B cell (primary cell): ENCODE results near the gene CCDC182. TPM values are rescaled to one million over a fixed set of nuclear protein-coding genes. Genes with fewer than 3 reads are reported as not detected.

Source experiments
- ATAC-seq: fragments of 200-7000 bp; cut with Tn5 transposase; one replicate; pipeline ENCODE4 v1.10.0; 2021; ENCODE audit warnings: low read depth, mild to moderate bottlenecking, moderate number of reproducible peaks, moderate library complexity
- CTCF ChIA-PET: fragments of 350-600 bp; sonication (Branson Sonifier 250); formaldehyde crosslinking; loops from one replicate; lab custom pipeline; 2021; ENCODE audit warnings: antibody characterized with exemption, inconsistent platforms; lab: Charles Lee
- POLR2A ChIA-PET: fragments of 350-600 bp; sonication (Branson Sonifier 250); formaldehyde crosslinking; loops from one replicate; lab custom pipeline; 2021; ENCODE audit warnings: antibody characterized with exemption; lab: Charles Lee
- DNase-seq: peaks from one replicate; pipeline ENCODE4 v3.0.0; 2013
- H2AFZ ChIP-seq: 2 replicates; pipeline ENCODE4 v1.6.1; 2012; ENCODE audit warnings: mild to moderate bottlenecking, low read depth, low read length; ENCODE audit not compliant: insufficient read depth, poor library complexity, severe bottlenecking
- H3K27ac ChIP-seq, 2 donors: 1 replicate in 1 of 2; 2 replicates in 1 of 2; pipeline ENCODE4 v1.5.1; 2012 to 2013; ENCODE audit warnings: low read length in 2 of 2, mild to moderate bottlenecking in 2 of 2, moderate library complexity in 1 of 2
- H3K27me3 ChIP-seq, 4 experiments: fragments of 200-600 bp in 1 of 4; sonication (generic) in 1 of 4; replicated peaks in 1 of 4; 1 replicate in 2 of 4; 2 replicates in 2 of 4; pipeline versions ENCODE4 v1.6.1 to v1.7.0; 2013 to 2016; ENCODE audit warnings: low read length in 3 of 4, mild to moderate bottlenecking in 2 of 4, mixed read lengths in 1 of 4, moderate library complexity in 1 of 4; ENCODE audit not compliant: insufficient read depth in 4 of 4, control insufficient read depth in 3 of 4; ENCODE audit errors: control extremely low read depth in 1 of 4
- H3K36me3 ChIP-seq, 2 experiments: replicated peaks in 1 of 2; 1 replicate in 1 of 2; 2 replicates in 1 of 2; pipeline versions ENCODE4 v1.6.1 to v1.7.1; 2013; ENCODE audit warnings: low read length in 1 of 2; ENCODE audit not compliant: insufficient read depth in 2 of 2, control insufficient read depth in 1 of 2; ENCODE audit errors: control extremely low read depth in 1 of 2, extremely low read depth in 1 of 2
- H3K4me1 ChIP-seq, 2 donors: fragments of 200-600 bp in 1 of 2; sonication (generic) in 1 of 2; 1 replicate in 1 of 2; 2 replicates in 1 of 2; pipeline versions ENCODE4 v1.5.1 to v1.6.1; 2013 to 2017; ENCODE audit warnings: low read length in 2 of 2; ENCODE audit not compliant: control insufficient read depth in 2 of 2, insufficient read depth in 2 of 2
- H3K4me2 ChIP-seq: replicated peaks from 2 replicates; pipeline ENCODE3; 2012; ENCODE audit warnings: mild to moderate bottlenecking, low read depth, low read length; ENCODE audit not compliant: poor library complexity, severe bottlenecking
- H3K4me3 ChIP-seq, 5 experiments: fragments of 200-600 bp in 1 of 5; sonication (generic) in 1 of 5; 1 replicate in 3 of 5; 2 replicates in 2 of 5; pipeline versions ENCODE4 v1.5.1 to v1.7.0; 2011 to 2016; ENCODE audit warnings: low read length in 4 of 5, mild to moderate bottlenecking in 4 of 5, low read depth in 2 of 5, control low read depth in 1 of 5, moderate library complexity in 1 of 5; ENCODE audit not compliant: insufficient read depth in 1 of 5; ENCODE audit errors: control extremely low read depth in 1 of 5, extremely low read depth in 1 of 5
- H3K79me2 ChIP-seq: fragments of 200-600 bp; sonication (generic); one replicate; pipeline ENCODE4 v1.6.0; 2016; ENCODE audit warnings: low read length; ENCODE audit not compliant: control insufficient read depth, insufficient read depth
- H3K9ac ChIP-seq: fragments of 200-600 bp; sonication (generic); 2 replicates; pipeline ENCODE4 v1.6.1; 2017; ENCODE audit warnings: mild to moderate bottlenecking, low read length, moderate library complexity
- H3K9me3 ChIP-seq, 3 donors: one replicate each; pipeline versions ENCODE4 v1.6.1 to v1.7.1; 2013; ENCODE audit warnings: low read length in 2 of 3; ENCODE audit not compliant: control insufficient read depth in 2 of 3, insufficient read depth in 1 of 3; ENCODE audit errors: control extremely low read depth in 1 of 3
- H4K20me1 ChIP-seq: 2 replicates; pipeline ENCODE4 v1.6.0; 2012; ENCODE audit warnings: mild to moderate bottlenecking, low read length; ENCODE audit not compliant: insufficient read depth, control insufficient read depth, poor library complexity, severe bottlenecking
- H3K27ac Mint-ChIP-seq: one replicate; pipeline ENCODE4 v1.8.0; 2021; ENCODE audit warnings: mixed read lengths
- H3K27me3 Mint-ChIP-seq: one replicate; pipeline ENCODE4 v1.8.0; 2021; ENCODE audit warnings: mixed read lengths
- H3K4me1 Mint-ChIP-seq: one replicate; pipeline ENCODE4 v1.8.0; 2021; ENCODE audit warnings: mixed read lengths
- H3K4me3 Mint-ChIP-seq: one replicate; pipeline ENCODE4 v1.8.0; 2021; ENCODE audit warnings: mixed read lengths
- H3K9me3 Mint-ChIP-seq: one replicate; pipeline ENCODE4 v1.8.0; 2022; ENCODE audit warnings: mixed read lengths; ENCODE audit not compliant: insufficient read depth
- CTCF ChIP-seq: fragments of 200-600 bp; IDR thresholded peaks from one replicate; pipeline ENCODE4 v1.8.0; 2022; ENCODE audit warnings: antibody characterized with exemption, mild to moderate bottlenecking
- EZH2 ChIP-seq: IDR thresholded peaks from 2 replicates; pipeline ENCODE4 v1.6.1; 2012; ENCODE audit warnings: borderline replicate concordance, low read depth, mild to moderate bottlenecking, moderate library complexity, low read length; ENCODE audit not compliant: insufficient read depth, poor library complexity, severe bottlenecking
- WGBS: methylation state at CpG from one replicate; pipeline ENCODE4 v1.1.5; 2013; ENCODE audit warnings: missing lambda C conversion rate; ENCODE audit not compliant: insufficient coverage; 5-methylcytosine and 5-hydroxymethylcytosine counted together
- intact Hi-C: fragments of 100-400 bp; cut with micrococcal nuclease; formaldehyde crosslinking; loops from one replicate; pipeline ENCODE4 v1.10.0; 2022
- polyA plus RNA-seq: library from polyadenylated mRNA; depleted of rRNA; stranded (reverse); fragments of >200 nt; gene quantifications from 2 replicates; pipeline ENCODE4 v1.2.3, GENCODE V29; 2012
- total RNA-seq, 2 donors: library from RNA; stranded (reverse); fragments of 120-200 nt in 1 of 2; gene quantifications; 1 replicate in 1 of 2; 2 replicates in 1 of 2; pipeline versions ENCODE4 v1.2.3 to v1.2.4, GENCODE V29; 2013 to 2022

The CCDC182 gene
- total and polyA plus RNA-seq, 2 donors (not counting 1 experiment from before 2014, with no cell fraction given): not detected

GRCh38 chr17:57782647-57783337 is 37.7 kb upstream of the CCDC182 start:
- DNase-seq: no peak
- intact Hi-C loops: loop anchor here (1.0 kb wide), 1 partner anchor 539 kb away; no protein-coding TSS in a partner anchor
- H3K27me3 Mint-ChIP-seq: peaks cover 24% of the 10 kb centered on the region
- H2AFZ ChIP-seq: peak overlapping the region; percentile 5
- no peak overlapping the region for H3K4me3 Mint-ChIP-seq
- no peak overlapping the region for H3K27ac ChIP-seq
- ATAC-seq: no peak
- peaks cover 7 to 9% of the 10 kb centered on the region in 2 donors for H3K4me1 ChIP-seq
- ChIA-PET CTCF (interaction anchor here (0.9 to 2.5 kb wide), 12 partner anchors 9 to 659 kb away, joined by 3 to 15 read pairs (median 5); no protein-coding TSS in a partner anchor), POLR2A (no interaction called here)
- peak overlapping the region in 2 of 5 experiments; percentile 11 for H3K4me3 ChIP-seq
- peak overlapping the region; percentile 48 for H3K4me2 ChIP-seq
- H3K36me3 ChIP-seq: no peaks in the 10 kb centered on the region
- no peak for TF ChIP-seq EZH2
- no peak for TF ChIP-seq CTCF
- H3K9me3 ChIP-seq: peaks cover 0 to 4% (median 0%) of the 10 kb centered on the region in 3 donors
- 72% methylated on average over 17 of the region's 20 CpGs for WGBS
- peaks cover 0 to 16% (median 5%) of the 10 kb centered on the region in 4 experiments for H3K27me3 ChIP-seq
- H3K27ac Mint-ChIP-seq: no peak overlapping the region
- H3K4me1 Mint-ChIP-seq: peaks cover 1% of the 10 kb centered on the region
- no peak overlapping the region for H3K9ac ChIP-seq
- no peaks in the 10 kb centered on the region for H3K79me2 ChIP-seq
- no peaks in the 10 kb centered on the region for H4K20me1 ChIP-seq
- H3K9me3 Mint-ChIP-seq: no peaks in the 10 kb centered on the region

GRCh38 chr17:57782062-57782490 is 37.0 kb upstream of the CCDC182 start:
- H2AFZ ChIP-seq: no peak overlapping the region

More at GRCh38 chr17:57782062-57782490, 37.0 kb upstream of the CCDC182 start:
- Histone ChIP-seq H3K4me2 (no peak overlapping the region), H4K20me1 (no peaks in the 10 kb centered on the region), H3K27ac (no peak overlapping the region), H3K4me1 (peaks cover 7 to 9% of the 10 kb centered on the region in 2 donors), H3K27me3 (peaks cover 0 to 15% (median 6%) of the 10 kb centered on the region in 4 experiments), H3K9me3 (peaks cover 0 to 4% (median 0%) of the 10 kb centered on the region in 3 donors), H3K4me3 (no peak overlapping the region), H3K79me2 (no peaks in the 10 kb centered on the region), H3K36me3 (no peaks in the 10 kb centered on the region), H3K9ac (no peak overlapping the region)
- no peaks in the 10 kb centered on the region for H3K9me3 Mint-ChIP-seq
- H3K4me1 Mint-ChIP-seq: peaks cover 1% of the 10 kb centered on the region
- ATAC-seq (no peak), DNase-seq (no peak)
- H3K27ac Mint-ChIP-seq: no peak overlapping the region
- no peak overlapping the region for H3K4me3 Mint-ChIP-seq
- WGBS: 9% methylated on average over 5 of the region's 6 CpGs
- ChIA-PET POLR2A (no interaction called here), CTCF (interaction anchor here (2.5 kb wide), 1 partner anchor 11 kb away, joined by 7 read pairs; no protein-coding TSS in a partner anchor)
- no peak for TF ChIP-seq CTCF
- TF ChIP-seq EZH2: no peak
- peaks cover 23% of the 10 kb centered on the region for H3K27me3 Mint-ChIP-seq
- intact Hi-C loops: no loop called here
